Nephron progenitor cell (in vitro differentiated cells): ENCODE results near the gene VPS13D.

ENCODE experiments used
- DNase-seq: peaks from one replicate; pipeline ENCODE4 v3.0.0; 2021
- H3K27ac Mint-ChIP-seq: 2 replicates; pipeline ENCODE4 v1.8.0; 2021; ENCODE audit warnings: mild to moderate bottlenecking, moderate library complexity, mixed read lengths
- H3K27me3 Mint-ChIP-seq: 2 replicates; pipeline ENCODE4 v1.8.0; 2021; ENCODE audit warnings: mild to moderate bottlenecking, low read depth, mixed read lengths; ENCODE audit not compliant: poor library complexity
- H3K36me3 Mint-ChIP-seq: 2 replicates; pipeline ENCODE4 v1.8.0; 2021; ENCODE audit warnings: low read depth, mixed read lengths
- H3K4me1 Mint-ChIP-seq: 2 replicates; pipeline ENCODE4 v1.8.0; 2021; ENCODE audit warnings: mixed read lengths
- H3K4me3 Mint-ChIP-seq: 2 replicates; pipeline ENCODE4 v1.8.0; 2021; ENCODE audit warnings: mild to moderate bottlenecking, moderate library complexity, mixed read lengths
- H3K9me3 Mint-ChIP-seq: 2 replicates; pipeline ENCODE4 v1.8.0; 2021; ENCODE audit warnings: mild to moderate bottlenecking, moderate library complexity, mixed read lengths
- CTCF ChIP-seq: fragments of 200-600 bp; sonication (generic); IDR thresholded peaks from 2 replicates; pipeline ENCODE4 v1.5.0; 2021; ENCODE audit warnings: antibody characterized with exemption

The VPS13D gene

GRCh38 chr1:12405325-12406210 lies 175.7 kb downstream of the VPS13D start:
- peak; percentile 19 for TF ChIP-seq CTCF
- DNase-seq, result no peak
- Mint-ChIP-seq H3K36me3 (peaks cover 50% of the 10 kb centered on the region), H3K4me1 (peaks cover 55% of the 10 kb centered on the region), H3K4me3 (no peak overlapping the region), H3K9me3 (peaks cover 11% of the 10 kb centered on the region), H3K27ac (no peak overlapping the region), H3K27me3 (no peaks in the 10 kb centered on the region)

GRCh38 chr1:12406211-12407021 lies 176.6 kb downstream of the VPS13D start:
- no peak for DNase-seq
- Mint-ChIP-seq H3K36me3 (peaks cover 59% of the 10 kb centered on the region), H3K4me1 (peaks cover 50% of the 10 kb centered on the region), H3K27ac (peak overlapping the region; percentile 91), H3K9me3 (peaks cover 19% of the 10 kb centered on the region), H3K4me3 (no peak overlapping the region), H3K27me3 (no peaks in the 10 kb centered on the region)
- no peak for TF ChIP-seq CTCF

DNA sequence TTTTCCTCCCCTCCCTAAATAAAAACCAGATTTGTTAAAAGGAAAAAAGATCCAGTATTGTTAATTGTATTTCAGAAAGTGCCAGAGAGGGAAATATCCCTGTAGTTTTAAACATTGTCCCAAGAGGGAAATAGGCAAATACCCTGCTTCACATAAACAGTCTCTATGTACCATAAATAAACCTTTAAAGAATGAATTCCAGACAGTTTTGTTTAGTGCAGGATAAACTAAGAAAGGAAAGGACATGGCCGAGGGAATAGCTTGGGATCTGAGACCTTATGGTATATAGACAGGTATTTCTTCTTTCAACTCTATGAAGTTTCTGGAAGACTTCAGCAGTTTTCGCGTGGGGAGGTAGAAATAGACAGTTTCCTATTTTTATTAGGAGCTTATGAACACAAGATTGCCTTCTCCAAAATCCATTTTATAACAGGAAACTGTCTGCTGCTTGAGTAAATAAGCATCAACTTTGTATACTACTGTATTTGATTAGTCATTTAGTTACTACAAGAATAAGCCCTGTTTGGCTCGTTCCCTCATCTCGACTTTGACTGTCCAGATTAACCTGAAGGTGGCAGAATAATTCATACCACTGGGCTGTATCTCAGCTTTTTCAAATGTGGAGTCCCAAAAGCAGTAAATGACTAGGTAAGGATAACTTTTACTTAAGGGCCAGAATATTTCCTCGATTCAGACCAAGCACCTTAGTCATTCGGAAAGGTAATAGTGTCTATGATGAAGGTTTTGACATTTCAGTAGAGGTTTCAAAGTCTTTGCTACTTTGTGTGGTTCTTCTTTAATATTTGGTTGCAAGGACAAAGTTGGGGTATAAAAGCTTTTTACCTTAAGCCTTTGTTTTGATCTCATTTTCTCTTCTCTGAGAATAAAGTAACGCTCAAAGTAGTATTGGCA lies 177.5 kb downstream of the VPS13D start:
- peaks cover 28% of the 10 kb centered on the region for H3K9me3 Mint-ChIP-seq
- H3K27me3 Mint-ChIP-seq, result peaks cover 5% of the 10 kb centered on the region
- no peak overlapping the region for H3K4me3 Mint-ChIP-seq
- peaks cover 68% of the 10 kb centered on the region for H3K36me3 Mint-ChIP-seq
- peaks cover 50% of the 10 kb centered on the region for H3K4me1 Mint-ChIP-seq
- peak overlapping the region; percentile 82 for H3K27ac Mint-ChIP-seq
- no peak for DNase-seq
- no peak for TF ChIP-seq CTCF

- Mint-ChIP-seq H3K4me3 (no peak overlapping the region), H3K9me3 (peaks cover 35% of the 10 kb centered on the region), H3K27me3 (peaks cover 5% of the 10 kb centered on the region), H3K27ac (no peak overlapping the region), H3K4me1 (peaks cover 50% of the 10 kb centered on the region), H3K36me3 (peaks cover 75% of the 10 kb centered on the region)
- no peak for TF ChIP-seq CTCF
- no peak for DNase-seq
Measured at GRCh38 chr1:12407962-12408454, 178.2 kb downstream of the VPS13D start.

- no peak for TF ChIP-seq CTCF
- DNase-seq, result no peak
- H3K27me3 Mint-ChIP-seq, result peaks cover 5% of the 10 kb centered on the region
- peak overlapping the region; percentile 10 for H3K27ac Mint-ChIP-seq
- H3K4me3 Mint-ChIP-seq, result peak overlapping the region; percentile 3
- peaks cover 50% of the 10 kb centered on the region for H3K4me1 Mint-ChIP-seq
- peaks cover 74% of the 10 kb centered on the region for H3K36me3 Mint-ChIP-seq
- H3K9me3 Mint-ChIP-seq, result peaks cover 35% of the 10 kb centered on the region
Measured at GRCh38 chr1:12408662-12409061, 178.8 kb downstream of the VPS13D start.
